Lung (tissue), 12 donors: Measurements from ENCODE around the gene SKAP2. TPM values are rescaled to one million over a fixed set of nuclear protein-coding genes. Genes with fewer than 3 reads are reported as not detected.
A peak's percentile ranks its signal among the peaks of the same experiment; 100 is the strongest.
"Not testable (repeated sequence)": the region's sequence is repeated elsewhere in the genome, so short reads cannot be mapped to it uniquely, and the experiment has no call there.

ENCODE experiments used
- ATAC-seq: fragments of 200-7000 bp; cut with Tn5 transposase; one replicate; pipeline ENCODE4 v1.9.1; 2020; ENCODE audit warnings: moderate number of reproducible peaks; ENCODE audit not compliant: insufficient read depth, low FRiP score
- DNase-seq, 3 donors: peaks; one replicate each; pipeline ENCODE4 v3.0.0-alpha.2; 2013 to 2017
- H3K27ac ChIP-seq, 2 donors: one replicate each; pipeline ENCODE4 v1.5.1; 2013; ENCODE audit warnings: mild to moderate bottlenecking in 2 of 2, moderate library complexity in 2 of 2, control low read depth in 1 of 2, inconsistent platforms in 1 of 2, low read depth in 1 of 2, low read length in 1 of 2
- H3K27me3 ChIP-seq, 3 donors: one replicate each; pipeline ENCODE4 v1.5.1; 2013; ENCODE audit warnings: low read length in 2 of 3; ENCODE audit not compliant: control insufficient read depth in 3 of 3, insufficient read depth in 3 of 3
- H3K36me3 ChIP-seq, 4 donors: one replicate each; pipeline ENCODE4 v1.5.1; 2013; ENCODE audit warnings: low read length in 4 of 4, mild to moderate bottlenecking in 1 of 4, moderate library complexity in 1 of 4; ENCODE audit not compliant: control insufficient read depth in 4 of 4, insufficient read depth in 4 of 4
- H3K4me1 ChIP-seq, 5 donors: one replicate each; pipeline ENCODE4 v1.5.1; 2013; ENCODE audit warnings: low read length in 5 of 5, mild to moderate bottlenecking in 2 of 5, moderate library complexity in 1 of 5; ENCODE audit not compliant: control insufficient read depth in 5 of 5, insufficient read depth in 5 of 5
- H3K4me3 ChIP-seq: one replicate; pipeline ENCODE4 v1.5.1; 2013; ENCODE audit warnings: mild to moderate bottlenecking, control low read depth, moderate library complexity
- H3K9ac ChIP-seq, 2 donors: one replicate each; pipeline ENCODE4 v1.5.1; 2013; ENCODE audit warnings: low read length in 2 of 2, control low read depth in 1 of 2; ENCODE audit not compliant: insufficient read depth in 1 of 2
- H3K9me3 ChIP-seq, 4 donors: one replicate each; pipeline ENCODE4 v1.5.1; 2013; ENCODE audit warnings: low read length in 3 of 4, mild to moderate bottlenecking in 1 of 4, moderate library complexity in 1 of 4; ENCODE audit not compliant: control insufficient read depth in 4 of 4, insufficient read depth in 3 of 4
- CTCF ChIP-seq: IDR thresholded peaks from 2 replicates; pipeline ENCODE4 v1.5.1; 2012; ENCODE audit warnings: mild to moderate bottlenecking; ENCODE audit errors: control extremely low read depth, extremely low read depth
- WGBS, 2 donors: extraction: QIAGEN DNeasy Blood & Tissue Kit; methylation state at CpG; one replicate each; pipeline ENCODE4 v1.1.7; 2013; 5-methylcytosine and 5-hydroxymethylcytosine counted together
- polyA plus RNA-seq, 2 donors: library from polyadenylated mRNA; stranded (reverse); fragments of 200-250 nt; gene quantifications; one replicate each; pipeline ENCODE4 v1.2.1, GENCODE V29; 2013
- total RNA-seq, 2 donors: library from RNA; depleted of rRNA in 1 of 2; stranded (reverse); fragments of >200 nt in 1 of 2; gene quantifications; one replicate each; pipeline ENCODE4 v1.2.1, GENCODE V29; 2014 to 2021
- donor health status: control.
- donor health status: control.
- donor health status: Bipolar disorder and iron deficiency.
- donor health status: healthy.
- donor health status: DM: yes; HTN: yes; CAD: no.

SKAP2 gene
- total and polyA plus RNA-seq, 4 donors: 9.2 to 40.1 (median 35.8) TPM

DNA sequence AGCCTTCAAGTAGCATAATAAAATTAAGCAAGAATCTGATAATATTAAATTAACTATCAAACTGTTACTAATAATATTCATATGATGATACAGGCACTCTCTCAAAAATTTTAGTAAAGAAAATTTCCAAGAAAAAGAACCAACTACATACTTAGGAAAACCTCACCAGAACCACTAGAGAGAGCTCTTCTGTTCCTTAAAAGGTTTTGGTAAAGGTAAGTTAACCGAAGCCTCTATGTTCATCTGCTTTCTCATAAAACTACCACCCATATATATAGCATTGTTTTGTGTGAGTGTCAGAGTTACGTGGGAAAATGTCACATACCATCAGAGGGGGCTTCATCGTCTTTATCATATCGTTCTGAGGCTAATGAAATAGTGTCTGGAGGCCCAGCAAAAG is 20.7 kb downstream of the SKAP2 start:
- Histone ChIP-seq H3K4me1 (no peaks in the 10 kb centered on the region), H3K27me3 (peaks cover 0 to 9% (median 0%) of the 10 kb centered on the region in 3 donors), H3K9ac (peak overlapping the region in 1 of 2 donors; percentile 37), H3K27ac (no peak overlapping the region), H3K4me3 (no peak overlapping the region), H3K36me3 (peaks cover 0 to 3% (median 0%) of the 10 kb centered on the region in 4 donors), H3K9me3 (no peaks in the 10 kb centered on the region)
- 75 to 76% methylated on average over 4 of the region's 4 CpGs for WGBS, 2 donors
- DNase-seq: peak in 2 of 3 donors; percentile 53 to 55
- ATAC-seq: no peak
- TF ChIP-seq CTCF: no peak

- no peak overlapping the region for H3K4me3 ChIP-seq
- peaks cover 0 to 9% (median 0%) of the 10 kb centered on the region in 3 donors for H3K27me3 ChIP-seq
- no peak for TF ChIP-seq CTCF
- WGBS, 2 donors: 79 to 92% methylated on average over 2 of the region's 2 CpGs
- H3K27ac ChIP-seq: no peak overlapping the region
- H3K4me1 ChIP-seq: no peaks in the 10 kb centered on the region
- peaks cover 0 to 3% (median 0%) of the 10 kb centered on the region in 4 donors for H3K36me3 ChIP-seq
- H3K9me3 ChIP-seq: no peaks in the 10 kb centered on the region
- no peak overlapping the region for H3K9ac ChIP-seq
- peak in 1 of 3 donors; percentile 24 for DNase-seq
- ATAC-seq: no peak
These were observed 21.5 kb downstream of the SKAP2 start for GRCh38 chr7:26842897-26843296.

- 88 to 95% methylated on average over 4 of the region's 4 CpGs for WGBS, 2 donors
- peaks cover 0 to 9% (median 0%) of the 10 kb centered on the region in 3 donors for H3K27me3 ChIP-seq
- ATAC-seq (no peak), DNase-seq (no peak)
- TF ChIP-seq CTCF: no peak
- no peaks in the 10 kb centered on the region for H3K9me3 ChIP-seq
- peaks cover 0 to 6% (median under 1%) of the 10 kb centered on the region in 4 donors for H3K36me3 ChIP-seq
- H3K9ac ChIP-seq: no peak overlapping the region
- no peaks in the 10 kb centered on the region for H3K4me1 ChIP-seq
- no peak overlapping the region for H3K27ac ChIP-seq
- H3K4me3 ChIP-seq: no peak overlapping the region
These were observed 23.2 kb downstream of the SKAP2 start for GRCh38 chr7:26841003-26841739.

DNA sequence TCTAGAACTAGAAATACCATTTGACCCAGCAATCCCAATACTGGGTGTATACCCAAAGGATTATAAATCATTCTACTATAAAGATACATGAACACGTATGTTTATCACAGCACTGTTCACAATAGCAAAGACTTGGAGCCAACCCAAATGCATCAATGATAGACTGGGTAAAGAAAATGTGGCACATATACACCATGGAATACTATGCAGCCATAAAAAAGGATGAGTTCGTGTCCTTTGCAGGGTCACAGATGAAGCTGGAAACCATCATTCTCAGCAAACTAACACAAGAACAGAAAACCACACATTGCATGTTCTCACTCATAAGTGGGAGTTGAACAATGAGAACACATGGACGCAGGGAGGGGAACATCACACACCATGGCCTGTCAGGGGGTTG is 27.6 kb downstream of the SKAP2 start:
- H3K27ac ChIP-seq, H3K36me3 ChIP-seq, H3K4me1 ChIP-seq, H3K4me3 ChIP-seq, ATAC-seq, H3K27me3 ChIP-seq, H3K9me3 ChIP-seq, DNase-seq, H3K9ac ChIP-seq: not testable (repeated sequence)
- 95 to 98% methylated on average over 3 of the region's 3 CpGs for WGBS, 2 donors
